K562 (cell line): ENCODE data around the gene CD9. TPM values are rescaled to one million over a fixed set of nuclear protein-coding genes. Genes with fewer than 3 reads are reported as not detected.

ENCODE experiments used
- ATAC-seq: fragments of 200-7000 bp; cut with Tn5 transposase; 3 replicates; pipeline ENCODE4 v1.9.1; 2020; ENCODE audit warnings: moderate library complexity
- BruUV-seq: library from RNA; stranded (reverse); fragments of 400-500 nt; replicated peaks from 2 replicates; lab custom pipeline; 2021; lab: Mats Ljungman, UMichigan
- CTCF ChIA-PET: fragments of 300-600 bp; formaldehyde crosslinking; extraction: SDS; loops from one replicate; lab custom pipeline; 2021; ENCODE audit warnings: low intra/inter-chr PET ratio; lab: Yijun Ruan, JAX
- POLR2A ChIA-PET: fragments of 300-600, 350-650 bp; sonication (Branson Sonifier 250); formaldehyde crosslinking; extraction: SDS; loops from one replicate; lab custom pipeline; 2021; ENCODE audit warnings: antibody characterized with exemption, inconsistent platforms; lab: Yijun Ruan, JAX
- DNase-seq, 4 experiments: peaks; one replicate each; pipeline versions ENCODE4 v3.0.0 to v3.0.0-alpha.2; 2011 to 2018; ENCODE audit warnings: low spot score in 3 of 4, mixed read lengths in 3 of 4; ENCODE audit errors: extremely low read depth in 1 of 4
- FAIRE-seq: peaks from 2 replicates; lab custom pipeline; 2011; peaks lifted over from hg19 to GRCh38; lab: Jason Lieb, UNC
- H2AFZ ChIP-seq: 2 replicates; pipeline ENCODE4 v1.6.0; 2011; ENCODE audit warnings: low read depth, low read length, control low read depth, inconsistent platforms
- H3K27ac ChIP-seq: fragments of 200-600 bp; 3 replicates; pipeline ENCODE4 v1.8.0; 2011; ENCODE audit warnings: low read depth, mild to moderate bottlenecking, control low read depth, inconsistent platforms, low read length, moderate library complexity, mixed read lengths; ENCODE audit errors: extremely low read depth
- H3K27me3 ChIP-seq, 2 experiments: fragments of 300-600 bp in 1 of 2; 2 replicates in 1 of 2; 3 replicates in 1 of 2; pipeline versions ENCODE4 v1.6.0 to v1.8.0; 2011; ENCODE audit warnings: inconsistent platforms in 2 of 2, low read length in 2 of 2, mild to moderate bottlenecking in 1 of 2, mixed read lengths in 1 of 2, moderate library complexity in 1 of 2; ENCODE audit not compliant: control insufficient read depth in 2 of 2, insufficient read depth in 2 of 2
- H3K36me3 ChIP-seq: fragments of 300-600 bp; 3 replicates; pipeline ENCODE4 v1.8.0; 2011; ENCODE audit warnings: mild to moderate bottlenecking, low read length, inconsistent platforms; ENCODE audit not compliant: control insufficient read depth, insufficient read depth
- H3K4me1 ChIP-seq, 2 experiments: fragments of 200-600 bp in 1 of 2; replicated peaks in 1 of 2; 2 replicates in 1 of 2; 3 replicates in 1 of 2; pipeline versions ENCODE4 v1.5.1 to v1.8.0; 2011; ENCODE audit warnings: inconsistent platforms in 2 of 2, low read length in 2 of 2, mild to moderate bottlenecking in 1 of 2, mixed read lengths in 1 of 2, moderate library complexity in 1 of 2; ENCODE audit not compliant: control insufficient read depth in 2 of 2, insufficient read depth in 2 of 2
- H3K4me2 ChIP-seq: 2 replicates; pipeline ENCODE4 v1.6.1; 2011; ENCODE audit warnings: low read length, control low read depth, inconsistent platforms, mixed read lengths; ENCODE audit not compliant: insufficient read depth
- H3K4me3 ChIP-seq: fragments of 200-600 bp; sonication (generic), shearing (Covaris generic); 2 replicates; pipeline ENCODE4 v1.5.1; 2016; ENCODE audit warnings: control low read depth, inconsistent platforms
- H3K79me2 ChIP-seq: fragments of 200-600 bp; 3 replicates; pipeline ENCODE4 v1.8.0; 2011; ENCODE audit warnings: low read length, inconsistent platforms; ENCODE audit not compliant: control insufficient read depth, insufficient read depth
- H3K9ac ChIP-seq, 2 experiments: 2 replicates each; pipeline versions ENCODE4 v1.6.0 to v1.6.1; 2011; ENCODE audit warnings: low read depth in 2 of 2, low read length in 2 of 2, control low read depth in 1 of 2, inconsistent platforms in 1 of 2, mild to moderate bottlenecking in 1 of 2, mixed read lengths in 1 of 2; ENCODE audit not compliant: insufficient read depth in 1 of 2
- H3K9me1 ChIP-seq: one replicate; pipeline ENCODE4 v1.6.0; 2011; ENCODE audit warnings: inconsistent platforms, mild to moderate bottlenecking, low read length, moderate library complexity; ENCODE audit not compliant: control insufficient read depth, insufficient read depth
- H3K9me3 ChIP-seq: replicated peaks from 2 replicates; pipeline ENCODE4 v1.5.1; 2011; ENCODE audit warnings: low read depth, low read length, inconsistent platforms; ENCODE audit not compliant: control insufficient read depth, insufficient read depth
- H4K20me1 ChIP-seq: replicated peaks from 2 replicates; pipeline ENCODE4 v1.6.1; 2011; ENCODE audit warnings: low read length, inconsistent platforms, mixed read lengths; ENCODE audit not compliant: control insufficient read depth, insufficient read depth
- ARHGAP35 ChIP-seq: fragments of 450-650 bp; IDR thresholded peaks from 2 replicates; pipeline ENCODE4 v1.6.1; 2018; ENCODE audit not compliant: partially characterized antibody
- CEBPB ChIP-seq: fragments of 450-650 bp; IDR thresholded peaks from 2 replicates; pipeline ENCODE4 v1.6.1; 2016; ENCODE audit warnings: missing genetic modification characterization, missing compliant biosample characterization
- ILF3 ChIP-seq: fragments of 450-650 bp; IDR thresholded peaks from 2 replicates; pipeline ENCODE4 v1.6.1; 2018; ENCODE audit warnings: antibody characterized with exemption, mild to moderate bottlenecking, moderate library complexity, borderline replicate concordance
- IRF2 ChIP-seq: sonication (generic); formaldehyde crosslinking; IDR thresholded peaks from 2 replicates; pipeline ENCODE4 v1.8.1; 2022; ENCODE audit warnings: mild to moderate bottlenecking, missing genetic modification reagents
- POLR2H ChIP-seq: IDR thresholded peaks from 2 replicates; pipeline ENCODE4 v1.6.1; 2016; ENCODE audit warnings: missing genetic modification characterization, low read depth, mild to moderate bottlenecking, control low read depth, missing compliant biosample characterization, moderate library complexity
- RUNX1 ChIP-seq: sonication (generic); IDR thresholded peaks from 2 replicates; pipeline ENCODE4 v1.6.1; 2016; ENCODE audit warnings: antibody characterized with exemption, low read depth
- WGBS: fragments of 100-300 bp; shearing (Covaris generic); methylation state at CpG from one replicate; pipeline ENCODE4 v1.1.6; 2016; ENCODE audit warnings: low coverage, mixed read lengths; ENCODE audit not compliant: insufficient coverage; ENCODE audit errors: missing lambda C conversion rate; 5-methylcytosine and 5-hydroxymethylcytosine counted together
- in situ Hi-C: fragments of 300-500 bp; cut with MboI; formaldehyde crosslinking; loops from 4 replicates; pipeline ENCODE4 v1.15.0; 2018; ENCODE audit warnings: inconsistent platforms, mixed read lengths
- intact Hi-C: fragments of 100-400 bp; cut with micrococcal nuclease; formaldehyde crosslinking; loops from 2 replicates; pipeline ENCODE4 v1.14.2; 2022
- polyA plus RNA-seq, 8 experiments: library from polyadenylated mRNA; depleted of rRNA in 4 of 8; stranded (reverse) in 5 of 8; unstranded in 3 of 8; fragments of >200 nt; fragmentation: Nextera tagmentation in 2 of 8; fragmentation: Illumina TruSeq in 1 of 8; extraction: Ambion mirVana in 2 of 8; extraction: Trizol in 1 of 8; gene quantifications; 2 replicates each; pipeline versions ENCODE4 v1.2.1 to v1.2.3, GENCODE V29; 2011 to 2014; ENCODE audit warnings: inconsistent platforms in 1 of 8, missing spikeins in 1 of 8
- total RNA-seq, 7 experiments: library from RNA; depleted of rRNA in 6 of 7; stranded (reverse); fragments of >200 nt in 6 of 7; fragmentation: Illumina TruSeq in 2 of 7; extraction: Trizol in 2 of 7; gene quantifications; 2 replicates each; pipeline versions ENCODE4 v1.2.1 to v1.2.3, GENCODE V29; 2011 to 2021; ENCODE audit warnings: low replicate concordance in 1 of 7

CD9 gene
- total and polyA plus RNA-seq, 9 of the 15 experiments (the other 6 are each of a cell fraction or from before 2014, with no cell fraction given) = 0.43 to 5.6 (median 0.62) TPM

GRCh38 chr12:6226679-6227051 lies 26.5 kb downstream of the CD9 start:
- intact Hi-C loops (no loop called here), in situ Hi-C loops (no loop called here)
- FAIRE-seq (no peak), ATAC-seq (no peak), DNase-seq (no peak)
- CTCF ChIA-PET = no interaction called here
- Histone ChIP-seq H3K27me3 (peaks cover 26 to 75% of the 10 kb centered on the region in 2 experiments), H3K4me2 (no peak overlapping the region), H3K9ac (no peak overlapping the region), H3K4me3 (no peak overlapping the region), H3K4me1 (peaks cover 2 to 5% of the 10 kb centered on the region in 2 experiments; a peak in 4 of 5 replicates), H4K20me1 (no peaks in the 10 kb centered on the region), H3K79me2 (no peaks in the 10 kb centered on the region), H2AFZ (no peak overlapping the region), H3K36me3 (no peaks in the 10 kb centered on the region), H3K9me1 (no peaks in the 10 kb centered on the region), H3K9me3 (no peaks in the 10 kb centered on the region), H3K27ac (no peak overlapping the region)
- 5% methylated on average over 10 of the region's 10 CpGs for WGBS
- POLR2A ChIA-PET = interaction anchor here (0.6 to 0.9 kb wide), 2 partner anchors 14 to 944 kb away, joined by 3 read pairs; no protein-coding TSS in a partner anchor
- no peak for TF ChIP-seq IRF2 (CRISPR knock-in tag)
- no peak for TF ChIP-seq ARHGAP35
- TF ChIP-seq CEBPB (tag) = peak; percentile 6
- no peak for TF ChIP-seq RUNX1
- TF ChIP-seq POLR2H = no peak
- TF ChIP-seq ILF3 = no peak
- BruUV-seq = no TSS peak
